GM23338 (cell line): Measurements from ENCODE around the gene C1orf210. TPM values are rescaled to one million over a fixed set of nuclear protein-coding genes. Genes with fewer than 3 reads are reported as not detected.

Experiments used
- ATAC-seq: fragments of 200-7000 bp; cut with Tn5 transposase; 3 replicates; pipeline ENCODE4 v1.9.1; 2020
- DNase-seq: peaks from one replicate; pipeline ENCODE4 v3.0.0-alpha.2; 2015; ENCODE audit warnings: low spot score
- H2AFZ ChIP-seq: fragments of 200-600 bp; sonication (generic); 2 replicates; pipeline ENCODE4 v1.8.0; 2016; ENCODE audit warnings: antibody characterized with exemption, mild to moderate bottlenecking, moderate library complexity
- H3F3A ChIP-seq: fragments of 200-600 bp; sonication (generic); replicated peaks from 2 replicates; pipeline ENCODE4 v1.8.0; 2017; ENCODE audit warnings: antibody characterized with exemption, mixed run types, low read depth
- H3K27ac ChIP-seq: fragments of 200-600 bp; sonication (generic); 2 replicates; pipeline ENCODE4 v1.6.1; 2016; ENCODE audit warnings: low read depth
- H3K27me3 ChIP-seq: fragments of 200-600 bp; sonication (generic); 2 replicates; pipeline ENCODE4 v1.8.0; 2016; ENCODE audit warnings: mild to moderate bottlenecking, mixed run types, moderate library complexity; ENCODE audit not compliant: insufficient read depth
- H3K36me3 ChIP-seq: fragments of 200-600 bp; sonication (generic); 2 replicates; pipeline ENCODE4 v1.8.0; 2016; ENCODE audit warnings: mild to moderate bottlenecking; ENCODE audit not compliant: insufficient read depth
- H3K4me1 ChIP-seq: fragments of 200-600 bp; sonication (generic); 2 replicates; pipeline ENCODE4 v1.8.0; 2016; ENCODE audit warnings: mild to moderate bottlenecking, moderate library complexity; ENCODE audit not compliant: insufficient read depth
- H3K4me2 ChIP-seq: fragments of 200-600 bp; sonication (generic); 2 replicates; pipeline ENCODE4 v1.7.1; 2017; ENCODE audit warnings: mixed run types
- H3K4me3 ChIP-seq: fragments of 200-600 bp; sonication (generic); 2 replicates; pipeline ENCODE4 v1.6.1; 2016; ENCODE audit warnings: mixed run types
- H3K79me2 ChIP-seq: fragments of 200-600 bp; sonication (generic); replicated peaks from 2 replicates; pipeline ENCODE4 v1.8.0; 2017; ENCODE audit warnings: mild to moderate bottlenecking; ENCODE audit not compliant: insufficient read depth
- H3K9me2 ChIP-seq: fragments of 200-600 bp; sonication (generic); 2 replicates; pipeline ENCODE4 v1.8.0; 2017; ENCODE audit not compliant: insufficient read depth
- H4K20me1 ChIP-seq: fragments of 200-600 bp; sonication (generic); replicated peaks from 2 replicates; pipeline ENCODE4 v1.8.0; 2017; ENCODE audit warnings: mild to moderate bottlenecking; ENCODE audit not compliant: insufficient read depth
- H3K27ac Mint-ChIP-seq: 2 replicates; pipeline ENCODE4 v1.8.0; 2020; ENCODE audit warnings: inconsistent platforms, mild to moderate bottlenecking, moderate library complexity, mixed read lengths
- H3K27me3 Mint-ChIP-seq: 3 replicates; pipeline ENCODE4 v1.8.0; 2022; ENCODE audit warnings: low read depth, mild to moderate bottlenecking, moderate library complexity, mixed read lengths, inconsistent platforms; ENCODE audit not compliant: insufficient read depth, poor library complexity
- H3K36me3 Mint-ChIP-seq: 3 replicates; pipeline ENCODE4 v1.8.0; 2021; ENCODE audit warnings: low read depth, mild to moderate bottlenecking, inconsistent platforms, moderate library complexity, mixed read lengths
- H3K4me1 Mint-ChIP-seq: 3 replicates; pipeline ENCODE4 v1.8.0; 2020; ENCODE audit warnings: mild to moderate bottlenecking, inconsistent platforms, mixed read lengths
- H3K4me3 Mint-ChIP-seq: 3 replicates; pipeline ENCODE4 v1.8.0; 2021; ENCODE audit warnings: moderate library complexity, mild to moderate bottlenecking, inconsistent platforms, mixed read lengths
- H3K9me3 Mint-ChIP-seq: 3 replicates; pipeline ENCODE4 v1.8.0; 2020; ENCODE audit warnings: moderate library complexity, mild to moderate bottlenecking, inconsistent platforms, mixed read lengths
- CREB1 ChIP-seq: fragments of 250-450 bp; sonication (Bioruptor Pico); IDR thresholded peaks from 2 replicates; pipeline ENCODE4 v1.5.0; 2020; ENCODE audit warnings: low read depth, mild to moderate bottlenecking, moderate library complexity
- CTCF ChIP-seq, 2 experiments: fragments of 200-600 bp in 1 of 2; sonication (generic) in 1 of 2; conservative IDR thresholded peaks; 2 replicates each; pipeline versions ENCODE4 v1.5.1 to v1.6.1; 2016 to 2017; ENCODE audit warnings: antibody characterized with exemption in 2 of 2, low read depth in 2 of 2, mild to moderate bottlenecking in 2 of 2, moderate library complexity in 1 of 2
- ETS1 ChIP-seq: IDR thresholded peaks from 2 replicates; pipeline ENCODE4 v1.6.1; 2016; ENCODE audit warnings: antibody characterized with exemption
- EZH2 ChIP-seq: fragments of 200-600 bp; sonication (generic); IDR thresholded peaks from one replicate; pipeline ENCODE4 v1.8.0; 2017; ENCODE audit warnings: antibody characterized with exemption, mild to moderate bottlenecking, low read depth; ENCODE audit not compliant: unreplicated experiment
- EZH2phosphoT487 ChIP-seq: fragments of 200-600 bp; sonication (generic); IDR thresholded peaks from one replicate; pipeline ENCODE4 v1.8.1; 2018; ENCODE audit warnings: antibody characterized with exemption; ENCODE audit not compliant: unreplicated experiment
- JUNB ChIP-seq: IDR thresholded peaks from one replicate; pipeline ENCODE4 v1.6.1; 2016; ENCODE audit warnings: antibody characterized with exemption; ENCODE audit not compliant: unreplicated experiment
- NANOG ChIP-seq: IDR thresholded peaks from 2 replicates; pipeline ENCODE4 v1.6.1; 2016; ENCODE audit warnings: antibody characterized with exemption, borderline replicate concordance
- POLR2AphosphoS5 ChIP-seq: IDR thresholded peaks from 2 replicates; pipeline ENCODE4 v1.6.1; 2016; ENCODE audit warnings: antibody characterized with exemption, low read depth
- REST ChIP-seq: IDR thresholded peaks from one replicate; pipeline ENCODE4 v1.6.1; 2018; ENCODE audit warnings: antibody characterized with exemption; ENCODE audit not compliant: unreplicated experiment
- STAT1 ChIP-seq: IDR thresholded peaks from one replicate; pipeline ENCODE4 v1.6.1; 2016; ENCODE audit warnings: antibody characterized with exemption; ENCODE audit not compliant: unreplicated experiment
- ZNF114 ChIP-seq: fragments of 250-450 bp; sonication (Bioruptor Pico); IDR thresholded peaks from 2 replicates; pipeline ENCODE4 v1.5.0; 2020; ENCODE audit warnings: mild to moderate bottlenecking, moderate library complexity
- ZNF331 ChIP-seq: fragments of 250-450 bp; sonication (Bioruptor Pico); IDR thresholded peaks from 2 replicates; pipeline ENCODE4 v1.5.0; 2020; ENCODE audit warnings: low read depth, mild to moderate bottlenecking, moderate library complexity
- ZNF462 ChIP-seq: fragments of 250-450 bp; sonication (Bioruptor Pico); IDR thresholded peaks from 2 replicates; pipeline ENCODE4 v1.5.0; 2020; ENCODE audit warnings: mild to moderate bottlenecking, moderate library complexity
- polyA plus RNA-seq: library from polyadenylated mRNA; unstranded; fragments of >200 nt; fragmentation: Nextera tagmentation; extraction: Ambion mirVana; gene quantifications from 2 replicates; pipeline ENCODE4 v1.2.1, GENCODE V29; 2016
- total RNA-seq: library from RNA; depleted of rRNA; stranded (reverse); fragments of >200 nt; shearing (Covaris generic); gene quantifications from 2 replicates; pipeline ENCODE4 v1.2.3, GENCODE V29; 2014

C1orf210 gene
- total and polyA plus RNA-seq, 2 experiments from 2014 or later, result 10.3 to 17.1 TPM

- no peak overlapping the region for H2AFZ ChIP-seq
- 0 out of 2 replicates have a peak, but pooled peaks cover 5% of the 10 kb centered on the region for H3F3A ChIP-seq
- H3K27me3 ChIP-seq, result no peaks in the 10 kb centered on the region
- peaks cover 4% of the 10 kb centered on the region; the same call in 1 of the 2 replicates for H3K36me3 ChIP-seq
- TF ChIP-seq ETS1 (no peak), ZNF331 (CRISPR knock-in tag) (no peak), STAT1 (no peak), EZH2phosphoT487 (no peak), ZNF462 (CRISPR knock-in tag) (no peak), CTCF (conservative IDR thresholded peaks at IDR 0.05; ENCODE audit: low read depth in 2 of 2) (no peak), EZH2 (no peak), POLR2AphosphoS5 (no peak), ZNF114 (no peak), JUNB (no peak), REST (no peak), CREB1 (no peak), NANOG (no peak)
- H3K4me3 Mint-ChIP-seq, result no peak overlapping the region
- H3K4me2 ChIP-seq, result no peak overlapping the region
- no peak overlapping the region for H3K27ac ChIP-seq
- peaks cover 5% of the 10 kb centered on the region for H3K27me3 Mint-ChIP-seq
- ATAC-seq (no peak), DNase-seq (no peak)
- no peaks in the 10 kb centered on the region for H4K20me1 ChIP-seq
- no peaks in the 10 kb centered on the region for H3K9me2 ChIP-seq
- H3K4me3 ChIP-seq, result no peak overlapping the region
- peaks cover 59% of the 10 kb centered on the region for H3K9me3 Mint-ChIP-seq
- peaks cover 11% of the 10 kb centered on the region for H3K4me1 ChIP-seq
- H3K79me2 ChIP-seq, result no peaks in the 10 kb centered on the region
- no peak overlapping the region for H3K27ac Mint-ChIP-seq
- H3K4me1 Mint-ChIP-seq, result peaks cover 15% of the 10 kb centered on the region
- peaks cover 32% of the 10 kb centered on the region for H3K36me3 Mint-ChIP-seq
Measured at GRCh38 chr1:43265431-43265830, 19.9 kb downstream of the C1orf210 start.
